CD4-positive, alpha-beta memory T cell (primary cell): ENCODE measurements around the gene LENG9. TPM values are rescaled to one million over a fixed set of nuclear protein-coding genes. Genes with fewer than 3 reads are reported as not detected.
"Not testable (repeated sequence)": the region's sequence is repeated elsewhere in the genome, so short reads cannot be mapped to it uniquely, and the experiment has no call there.

Source experiments
- CTCF ChIA-PET: fragments of 350-600 bp; sonication (Branson Sonifier 250); formaldehyde crosslinking; loops from one replicate; lab custom pipeline; 2021; ENCODE audit warnings: inconsistent platforms; ENCODE audit not compliant: partially characterized antibody; lab: Charles Lee
- POLR2A ChIA-PET: fragments of 350-600 bp; sonication (Branson Sonifier 250); formaldehyde crosslinking; loops from one replicate; lab custom pipeline; 2021; ENCODE audit not compliant: partially characterized antibody; lab: Charles Lee
- DNase-seq, 5 donors: peaks; one replicate each; pipeline versions ENCODE4 v3.0.0 to v3.0.0-alpha.2; 2020 to 2022; ENCODE audit warnings: mixed read lengths in 1 of 5
- H3K27ac ChIP-seq: one replicate; pipeline ENCODE4 v1.7.0; 2013; ENCODE audit warnings: low read depth, low read length
- H3K27me3 ChIP-seq: 2 replicates; pipeline ENCODE4 v1.7.0; 2013; ENCODE audit warnings: mild to moderate bottlenecking, low read length, moderate library complexity; ENCODE audit not compliant: insufficient read depth
- H3K36me3 ChIP-seq: 2 replicates; pipeline ENCODE4 v1.7.0; 2013; ENCODE audit warnings: mild to moderate bottlenecking, low read length, moderate library complexity; ENCODE audit not compliant: insufficient read depth
- H3K4me1 ChIP-seq: 2 replicates; pipeline ENCODE4 v1.7.0; 2013; ENCODE audit warnings: mild to moderate bottlenecking, low read length, moderate library complexity; ENCODE audit not compliant: insufficient read depth
- H3K4me3 ChIP-seq, 2 donors: one replicate each; pipeline ENCODE4 v1.7.0; 2013; ENCODE audit warnings: low read length in 2 of 2, mild to moderate bottlenecking in 1 of 2
- H3K9me3 ChIP-seq, 2 donors: one replicate each; pipeline ENCODE4 v1.7.0; 2013; ENCODE audit warnings: low read length in 2 of 2, control low read depth in 1 of 2; ENCODE audit not compliant: control insufficient read depth in 1 of 2
- H3K27ac Mint-ChIP-seq, 7 donors: one replicate each; pipeline ENCODE4 v1.8.0; 2020 to 2021; ENCODE audit warnings: mixed read lengths in 7 of 7, mild to moderate bottlenecking in 6 of 7, inconsistent platforms in 3 of 7, moderate library complexity in 3 of 7
- H3K27me3 Mint-ChIP-seq, 2 donors: one replicate each; pipeline ENCODE4 v1.8.0; 2020 to 2021; ENCODE audit warnings: mixed read lengths in 2 of 2
- H3K36me3 Mint-ChIP-seq, 2 donors: one replicate each; pipeline ENCODE4 v1.8.0; 2020 to 2021; ENCODE audit warnings: mixed read lengths in 2 of 2, inconsistent platforms in 1 of 2, mild to moderate bottlenecking in 1 of 2
- H3K4me1 Mint-ChIP-seq, 4 donors: one replicate each; pipeline ENCODE4 v1.8.0; 2020 to 2021; ENCODE audit warnings: mixed read lengths in 4 of 4, mild to moderate bottlenecking in 1 of 4
- H3K4me3 Mint-ChIP-seq, 8 donors: one replicate each; pipeline ENCODE4 v1.8.0; 2020 to 2021; ENCODE audit warnings: mixed read lengths in 8 of 8, mild to moderate bottlenecking in 7 of 8, moderate library complexity in 6 of 8, inconsistent platforms in 3 of 8
- H3K9me3 Mint-ChIP-seq, 8 donors: one replicate each; pipeline ENCODE4 v1.8.0; 2020 to 2021; ENCODE audit warnings: mixed read lengths in 8 of 8, mild to moderate bottlenecking in 5 of 8, inconsistent platforms in 3 of 8, moderate library complexity in 1 of 8
- intact Hi-C: fragments of 100-400 bp; cut with micrococcal nuclease; formaldehyde crosslinking; loops from one replicate; pipeline ENCODE4 v1.15.1; 2023
- polyA plus RNA-seq, 2 donors: library from polyadenylated mRNA; unstranded; fragments of 300-500 nt; fragmentation: Illumina TruSeq; gene quantifications; one replicate each; pipeline ENCODE4 v1.2.3, GENCODE V29; 2021
- total RNA-seq, 2 experiments: library from RNA; stranded (reverse); gene quantifications; one replicate each; pipeline ENCODE4 v1.2.3, GENCODE V29; 2021

The LENG9 gene
- total and polyA plus RNA-seq, 4 experiments from 2014 or later, result 0.59 to 7.3 (median 7.2) TPM; not detected in 1

- H3K4me3 ChIP-seq, result peak overlapping the region; percentile 75 to 98
- H3K4me3 Mint-ChIP-seq, result peak overlapping the region; percentile 91 to 100 (median 96)
- peak in 1 of 5 donors; percentile 53 for DNase-seq
- peaks cover 46% of the 10 kb centered on the region for H3K4me1 ChIP-seq
- peaks cover 25 to 69% (median 41%) of the 10 kb centered on the region in 4 donors for H3K4me1 Mint-ChIP-seq
- H3K36me3 ChIP-seq, result peaks cover 44% of the 10 kb centered on the region
- no peaks in the 10 kb centered on the region for H3K27me3 ChIP-seq
- H3K36me3 Mint-ChIP-seq, result peaks cover 31 to 71% of the 10 kb centered on the region in 2 donors
- POLR2A ChIA-PET, result interaction anchor here (1.1 to 6.4 kb wide), 4 partner anchors 12 to 1205 kb away, joined by 3 to 142 read pairs (median 6); partner anchors contain the start of genes LENG9 and U2AF2
- CTCF ChIA-PET, result interaction anchor here (1.1 to 1.5 kb wide), 2 partner anchors 14 to 28 kb away, joined by 3 to 4 read pairs; partner anchors contain the start of gene LENG9
- peak overlapping the region; percentile 96 to 100 (median 99) for H3K27ac Mint-ChIP-seq
- intact Hi-C loops, result loop anchor here (1.0 to 10.0 kb wide), 5 partner anchors 14 to 1205 kb away; partner anchors contain the start of genes LENG9, MYADM, PRPF31 and RPS9
- H3K27ac ChIP-seq, result peak overlapping the region; percentile 93
- H3K9me3 Mint-ChIP-seq, result peaks cover 0 to 9% (median 0%) of the 10 kb centered on the region in 8 donors
- no peaks in the 10 kb centered on the region for H3K9me3 ChIP-seq
- H3K27me3 Mint-ChIP-seq, result peaks cover 0 to 3% of the 10 kb centered on the region in 2 donors
Observed at GRCh38 chr19:54449701-54450069, 13.9 kb downstream of the LENG9 start.

DNA sequence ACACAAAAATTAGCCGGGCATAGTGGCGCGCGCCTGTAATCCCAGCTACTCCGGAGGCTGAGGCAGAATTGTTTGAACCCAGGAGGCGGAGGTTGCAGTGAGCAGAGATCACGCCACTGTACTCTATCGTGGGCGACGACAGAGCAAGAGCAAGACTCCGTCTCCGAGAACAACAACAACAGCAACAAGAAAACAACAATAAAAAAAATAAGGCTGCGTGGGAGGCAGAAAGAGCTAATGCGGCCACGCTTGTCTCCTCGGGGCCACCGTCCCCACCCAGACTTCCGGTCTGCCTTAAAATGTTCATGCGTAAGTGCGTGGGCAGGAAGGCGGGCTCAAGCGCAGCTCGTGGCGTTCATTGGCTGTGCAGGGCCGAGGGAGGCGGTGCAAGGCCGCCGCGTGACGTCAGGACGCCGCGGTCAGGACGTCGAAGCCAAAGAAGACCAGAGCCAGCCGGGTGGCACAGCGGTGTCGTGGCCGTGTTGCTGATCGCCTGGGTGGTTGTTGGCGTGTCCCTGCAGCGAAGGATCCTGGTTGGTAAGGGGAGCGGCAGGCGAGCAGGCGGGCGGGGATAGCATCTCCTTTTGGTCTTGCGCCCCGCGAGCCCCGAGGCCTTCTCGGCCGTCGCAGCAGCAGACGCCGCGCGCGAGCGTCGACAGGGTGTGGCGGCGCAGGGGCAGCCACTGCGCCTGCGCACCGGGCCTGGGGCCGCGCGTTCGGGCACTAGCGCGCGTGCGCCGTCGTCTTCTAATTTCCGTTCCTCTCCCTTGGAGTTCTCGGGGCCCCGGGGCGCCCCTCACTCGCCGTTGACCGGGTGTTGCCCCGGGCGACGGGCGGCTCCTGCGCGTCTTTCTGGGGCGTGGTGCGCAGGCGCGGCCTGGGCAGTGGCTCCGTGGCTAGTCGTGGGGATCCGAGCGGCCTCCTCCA lies 14.5 kb downstream of the LENG9 start, which contains the start of gene LENG8:
LENG8 (plus strand) TSS at position 426 of the 927 bp plus-strand sequence. CDS start 2,146 bp downstream, outside the sequence.
- intact Hi-C loops, result loop anchor here (1.0 to 10.0 kb wide), 5 partner anchors 14 to 1206 kb away; partner anchors contain the start of genes LENG9, MYADM, PRPF31 and RPS9
- peak within 1 kb of the TSS; percentile 93 for H3K27ac ChIP-seq
- Mint-ChIP-seq H3K27me3 (peaks cover 0 to 3% of the 10 kb centered on the region in 2 donors), H3K9me3 (peaks cover 0 to 9% (median 0%) of the 10 kb centered on the region in 8 donors), H3K36me3 (peaks cover 27 to 70% of the 10 kb centered on the region in 2 donors), H3K27ac (peak within 1 kb of the TSS; percentile 96 to 100 (median 99)), H3K4me1 (peaks cover 25 to 69% (median 41%) of the 10 kb centered on the region in 4 donors), H3K4me3 (peak within 1 kb of the TSS; percentile 91 to 100 (median 98))
- H3K27me3 ChIP-seq, result no peaks in the 10 kb centered on the region
- H3K9me3 ChIP-seq, result no peaks in the 10 kb centered on the region
- peaks cover 46% of the 10 kb centered on the region for H3K4me1 ChIP-seq
- ChIA-PET POLR2A (interaction anchor here (0.7 to 6.4 kb wide), 22 partner anchors 11 to 1206 kb away, joined by 3 to 142 read pairs (median 4); partner anchors contain the start of genes CDC42EP5, CNOT3, FIZ1 and KMT5C), CTCF (interaction anchor here (0.7 to 2.0 kb wide), 6 partner anchors 10 to 94 kb away, joined by 3 to 10 read pairs (median 4); partner anchors contain the start of gene LENG9)
- H3K4me3 ChIP-seq, result peak within 1 kb of the TSS; percentile 75 to 98
- peak; percentile 98 to 99 (median 99) for DNase-seq
- peaks cover 37% of the 10 kb centered on the region for H3K36me3 ChIP-seq

DNA sequence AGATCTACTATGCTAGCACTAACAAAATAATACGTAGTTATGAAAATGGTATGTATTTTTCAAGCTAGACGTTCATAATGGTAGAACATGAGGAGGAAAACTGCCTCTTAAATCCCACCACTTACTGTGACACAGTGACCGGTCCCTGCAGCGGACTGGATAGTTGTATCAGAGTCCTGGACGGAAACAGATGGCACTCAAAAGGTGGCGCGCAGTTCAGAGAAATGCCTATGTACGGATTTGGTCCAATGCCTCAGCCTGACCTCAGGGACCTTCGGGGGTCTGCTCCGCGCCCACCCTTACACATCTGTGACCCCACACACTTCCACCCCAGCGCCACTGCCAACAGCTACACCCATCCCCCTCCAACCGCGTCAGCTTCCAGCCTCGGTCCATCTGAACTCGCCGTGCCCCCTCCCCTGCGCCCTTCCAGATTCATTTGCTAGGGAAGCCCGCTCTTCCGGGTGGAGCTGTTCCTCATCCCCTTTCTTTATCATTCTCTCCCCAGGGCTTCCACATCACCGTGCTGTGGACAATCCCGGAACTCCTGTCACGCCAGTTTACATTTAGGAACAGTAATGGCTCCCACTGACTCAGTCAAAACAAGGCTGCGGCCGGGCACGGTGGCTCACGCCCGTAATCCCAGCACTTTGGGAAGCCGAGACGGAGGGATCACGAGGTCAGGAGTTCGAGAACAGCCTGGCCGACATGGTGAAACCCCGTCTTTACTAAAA lies 15.4 kb downstream of the LENG9 start:
- peaks cover 0 to 3% of the 10 kb centered on the region in 2 donors for H3K27me3 Mint-ChIP-seq
- peaks cover 29% of the 10 kb centered on the region for H3K36me3 ChIP-seq
- H3K9me3 Mint-ChIP-seq, result peaks cover 0 to 9% (median 0%) of the 10 kb centered on the region in 8 donors
- intact Hi-C loops, result loop anchor here (5.0 to 10.0 kb wide), 3 partner anchors 246 to 1207 kb away; partner anchors contain the start of genes MYADM, RPS9 and U2AF2
- CTCF ChIA-PET, result interaction anchor here (0.7 to 2.0 kb wide), 6 partner anchors 10 to 94 kb away, joined by 3 to 10 read pairs (median 4); partner anchors contain the start of gene LENG9
- POLR2A ChIA-PET, result interaction anchor here (0.6 to 6.4 kb wide), 24 partner anchors 10 to 1207 kb away, joined by 3 to 142 read pairs (median 4); partner anchors contain the start of genes CDC42EP5, CNOT3, FIZ1 and KMT5C
- peaks cover 25 to 62% (median 40%) of the 10 kb centered on the region in 4 donors for H3K4me1 Mint-ChIP-seq
- peak overlapping the region; percentile 96 to 100 (median 99) for H3K27ac Mint-ChIP-seq
- peak overlapping the region; percentile 93 for H3K27ac ChIP-seq
- peaks cover 46% of the 10 kb centered on the region for H3K4me1 ChIP-seq
- H3K9me3 ChIP-seq, result no peaks in the 10 kb centered on the region
- DNase-seq, result no peak
- peaks cover 21 to 63% of the 10 kb centered on the region in 2 donors for H3K36me3 Mint-ChIP-seq
- H3K4me3 Mint-ChIP-seq, result peak overlapping the region; percentile 91 to 100 (median 98)
- H3K4me3 ChIP-seq, result peak overlapping the region; percentile 75 to 98
- no peaks in the 10 kb centered on the region for H3K27me3 ChIP-seq

GRCh38 chr19:54446349-54446748 lies 17.2 kb downstream of the LENG9 start:
- DNase-seq, H3K27ac ChIP-seq, CTCF ChIA-PET, H3K9me3 ChIP-seq, H3K9me3 Mint-ChIP-seq, H3K4me3 ChIP-seq, H3K27me3 ChIP-seq, H3K27me3 Mint-ChIP-seq, H3K4me3 Mint-ChIP-seq, H3K27ac Mint-ChIP-seq: not testable (repeated sequence)
- H3K4me1 Mint-ChIP-seq, result peaks cover 24 to 46% (median 35%) of the 10 kb centered on the region in 4 donors
- Histone ChIP-seq H3K4me1 (peaks cover 31% of the 10 kb centered on the region), H3K36me3 (peaks cover 10% of the 10 kb centered on the region)
- POLR2A ChIA-PET, result interaction anchor here (1.0 to 6.4 kb wide), 2 partner anchors 10 to 16 kb away, joined by 3 to 142 read pairs; partner anchors contain the start of gene LENG9
- H3K36me3 Mint-ChIP-seq, result peaks cover 13 to 48% of the 10 kb centered on the region in 2 donors
- intact Hi-C loops, result loop anchor here (5.0 to 10.0 kb wide), 3 partner anchors 244 to 1208 kb away; partner anchors contain the start of genes MYADM, RPS9 and U2AF2

DNA sequence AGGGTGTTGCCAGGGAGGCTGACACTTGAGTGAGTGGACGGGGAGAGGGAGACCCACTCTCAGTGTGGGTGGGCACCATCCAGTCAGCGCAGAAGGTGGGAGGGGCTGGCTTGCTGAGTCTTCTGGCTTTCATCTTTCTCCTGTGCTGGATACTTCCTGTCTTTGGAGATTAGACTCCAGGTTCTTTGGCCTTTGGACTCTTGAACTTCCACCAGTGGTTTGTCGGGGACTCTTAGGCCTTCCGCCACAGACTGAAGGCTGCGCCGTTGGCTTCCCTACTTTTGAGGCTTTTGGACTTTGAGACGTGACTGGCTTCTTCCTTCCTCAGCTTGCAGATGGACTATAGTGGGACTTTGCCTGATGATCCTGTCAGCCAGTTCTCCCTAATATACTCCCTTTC lies 18.8 kb downstream of the LENG9 start:
- Mint-ChIP-seq H3K9me3 (peaks cover 0 to 9% (median 0%) of the 10 kb centered on the region in 8 donors), H3K4me1 (peaks cover 14 to 34% (median 24%) of the 10 kb centered on the region in 4 donors), H3K27me3 (no peaks in the 10 kb centered on the region), H3K36me3 (peaks cover 8 to 39% of the 10 kb centered on the region in 2 donors), H3K27ac (peak overlapping the region in 3 of 7 donors; percentile 24 to 49 (median 43)), H3K4me3 (peak overlapping the region in 1 of 8 donors; percentile 23)
- no peak for DNase-seq
- H3K4me1 ChIP-seq, result peaks cover 15% of the 10 kb centered on the region
- no peak overlapping the region for H3K27ac ChIP-seq
- intact Hi-C loops, result loop anchor here (5.0 to 10.0 kb wide), 3 partner anchors 242 to 1210 kb away; partner anchors contain the start of genes MYADM, RPS9 and U2AF2
- peaks cover 5% of the 10 kb centered on the region for H3K36me3 ChIP-seq
- POLR2A ChIA-PET, result no interaction called here
- no peak overlapping the region for H3K4me3 ChIP-seq
- H3K27me3 ChIP-seq, result no peaks in the 10 kb centered on the region
- CTCF ChIA-PET, result no interaction called here
- H3K9me3 ChIP-seq, result no peaks in the 10 kb centered on the region

- Mint-ChIP-seq H3K27ac (no peak overlapping the region), H3K27me3 (no peaks in the 10 kb centered on the region), H3K36me3 (peaks cover 8 to 22% of the 10 kb centered on the region in 2 donors), H3K4me1 (peaks cover 1 to 24% (median 9%) of the 10 kb centered on the region in 4 donors), H3K9me3 (peaks cover 0 to 2% (median 0%) of the 10 kb centered on the region in 8 donors), H3K4me3 (no peak overlapping the region)
- Histone ChIP-seq H3K4me3 (no peak overlapping the region), H3K36me3 (peaks cover 3% of the 10 kb centered on the region), H3K27me3 (no peaks in the 10 kb centered on the region), H3K27ac (no peak overlapping the region), H3K4me1 (no peaks in the 10 kb centered on the region), H3K9me3 (no peaks in the 10 kb centered on the region)
- ChIA-PET CTCF (no interaction called here), POLR2A (no interaction called here)
- intact Hi-C loops, result loop anchor here (10.0 kb wide), 1 partner anchor 1214 kb away; the partner anchor contains the start of gene U2AF2
- no peak for DNase-seq
Observed at GRCh38 chr19:54440641-54441040, 22.9 kb downstream of the LENG9 start.
